ENCODE data around the gene DNAI4.
"Not testable (repeated sequence)": the region's sequence is repeated elsewhere in the genome, so short reads cannot be mapped to it uniquely, and the experiment has no call there.

The DNAI4 gene, protein sequence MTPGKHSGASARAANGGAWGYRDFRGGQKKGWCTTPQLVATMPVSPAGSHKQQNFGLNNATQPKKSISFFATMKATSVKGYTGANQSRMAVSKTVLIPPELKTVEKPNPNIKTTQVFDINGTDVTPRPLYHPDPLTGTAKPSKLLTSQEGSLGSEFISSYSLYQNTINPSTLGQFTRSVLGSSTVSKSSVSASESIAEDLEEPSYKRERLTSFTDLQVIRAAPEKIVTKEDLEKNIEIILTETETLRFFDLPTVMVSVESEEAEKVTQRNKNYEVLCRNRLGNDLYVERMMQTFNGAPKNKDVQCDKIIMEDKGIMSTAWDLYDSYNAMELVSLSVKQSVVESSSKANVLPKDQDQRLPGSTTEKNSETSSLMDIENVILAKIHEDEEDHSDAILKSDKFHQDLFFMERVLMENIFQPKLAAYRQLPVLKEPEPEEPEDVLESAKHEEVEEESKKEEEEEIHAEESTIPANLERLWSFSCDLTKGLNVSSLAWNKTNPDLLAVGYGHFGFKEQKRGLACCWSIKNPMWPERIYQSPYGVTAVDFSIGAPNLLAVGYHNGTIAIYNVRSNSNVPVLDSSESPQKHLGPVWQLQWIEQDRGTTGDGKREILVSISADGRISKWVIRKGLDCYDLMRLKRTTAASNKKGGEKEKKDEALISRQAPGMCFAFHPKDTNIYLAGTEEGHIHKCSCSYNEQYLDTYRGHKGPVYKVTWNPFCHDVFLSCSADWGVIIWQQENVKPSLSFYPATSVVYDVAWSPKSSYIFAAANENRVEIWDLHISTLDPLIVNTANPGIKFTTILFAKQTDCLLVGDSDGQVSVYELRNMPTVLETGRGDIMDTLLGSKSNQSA

DNA sequence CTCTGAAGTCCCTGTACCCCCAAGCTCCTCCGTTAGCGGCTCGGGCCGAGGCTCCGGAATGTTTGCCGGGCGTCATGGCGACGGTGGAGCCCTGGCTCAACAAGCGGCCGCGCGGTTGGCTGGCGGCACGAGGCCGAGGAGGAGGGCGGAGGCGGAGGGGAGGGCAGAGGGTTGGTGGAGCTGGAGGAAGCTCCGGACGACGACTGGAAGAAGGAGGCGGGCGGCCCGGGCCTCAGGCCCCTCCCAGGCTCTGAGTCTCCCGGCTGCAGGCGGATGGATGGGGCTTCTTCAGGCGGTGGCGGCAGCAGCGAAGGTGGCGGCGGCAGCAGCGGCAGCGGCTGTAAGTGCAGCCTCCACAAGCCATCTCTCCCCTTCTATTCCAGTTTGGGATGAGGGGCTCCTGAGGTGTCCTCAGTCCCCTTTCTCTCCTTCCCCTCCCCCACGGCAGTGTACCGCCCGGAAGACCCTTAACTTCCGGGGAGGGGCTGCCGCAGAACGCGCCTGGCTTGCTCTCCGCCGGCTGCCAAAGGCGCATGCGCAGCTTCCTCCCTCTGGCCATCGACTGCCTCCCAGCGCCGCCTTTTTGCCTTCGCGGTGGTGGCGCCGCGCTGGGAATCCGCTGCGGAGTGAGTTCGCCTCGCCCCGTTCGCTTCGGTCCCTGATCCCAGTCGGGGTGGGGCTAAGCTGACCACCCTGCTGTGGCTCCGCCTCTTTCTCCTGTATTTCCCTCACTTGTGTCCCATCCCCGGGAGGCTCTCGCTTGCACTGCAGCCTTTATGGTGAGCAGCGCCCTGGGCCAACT is at the start of gene DNAI4, which contains the start of gene MIER1:
DNAI4 (minus strand) TSS at position 101 of the 802 bp plus-strand sequence; CDS start at position 76, 25 bp downstream.
MIER1 (plus strand) TSS at position 235 of the 802 bp plus-strand sequence; CDS start at position 274, 39 bp downstream.
- DNase-seq = peak; percentile 93 to 99 (median 96)

DNA sequence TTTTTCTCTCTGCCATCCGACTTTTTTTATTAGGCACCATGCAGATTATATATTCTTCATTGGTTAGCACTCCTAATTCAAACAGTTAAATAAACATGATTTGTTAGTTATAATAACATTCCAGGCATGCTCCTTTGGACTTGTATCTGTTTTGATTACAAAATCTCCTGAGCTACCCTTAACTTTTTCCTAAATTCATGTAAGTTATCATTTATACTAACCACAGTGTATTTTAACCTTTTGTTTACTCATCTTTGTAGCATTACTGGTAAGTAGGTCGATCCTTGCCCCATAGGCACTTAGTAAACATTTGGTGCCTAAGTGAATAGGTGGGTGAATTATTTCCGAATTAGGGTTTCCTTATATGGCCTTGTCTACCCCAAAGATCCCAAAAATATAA is 43.9 kb upstream of the DNAI4 start:
- no peak for DNase-seq

DNA sequence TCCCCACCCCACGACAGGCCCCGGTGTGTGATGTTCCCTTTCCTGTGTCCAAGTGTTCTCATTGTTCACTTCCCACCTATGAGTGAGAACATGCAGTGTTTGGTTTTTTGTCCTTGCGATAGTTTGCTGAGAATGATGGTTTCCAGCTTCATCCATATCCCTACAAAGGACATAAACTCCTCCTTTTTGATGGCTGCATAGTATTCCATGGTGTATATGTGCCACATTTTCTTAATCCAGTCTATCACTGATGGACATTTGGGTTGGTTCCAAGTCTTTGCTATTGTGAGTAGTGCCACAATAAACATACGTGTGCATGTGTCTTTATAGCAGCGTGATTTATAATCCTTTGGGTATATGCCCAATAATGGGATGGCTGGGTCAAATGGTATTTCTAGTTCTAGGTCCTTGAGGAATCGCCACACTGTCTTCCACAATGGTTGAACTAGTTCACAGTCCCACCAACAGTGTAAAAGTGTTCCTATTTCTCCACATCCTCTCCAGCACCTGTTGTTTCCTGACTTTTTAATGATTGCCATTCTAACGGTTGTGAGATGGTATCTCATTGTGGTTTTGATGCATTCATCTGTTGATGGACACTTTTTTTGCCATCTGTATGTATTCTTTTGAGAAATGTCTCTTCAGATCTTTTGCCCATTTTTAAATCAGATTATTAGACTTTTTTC is 41.7 kb upstream of the DNAI4 start:
- not testable (repeated sequence) for DNase-seq

DNA sequence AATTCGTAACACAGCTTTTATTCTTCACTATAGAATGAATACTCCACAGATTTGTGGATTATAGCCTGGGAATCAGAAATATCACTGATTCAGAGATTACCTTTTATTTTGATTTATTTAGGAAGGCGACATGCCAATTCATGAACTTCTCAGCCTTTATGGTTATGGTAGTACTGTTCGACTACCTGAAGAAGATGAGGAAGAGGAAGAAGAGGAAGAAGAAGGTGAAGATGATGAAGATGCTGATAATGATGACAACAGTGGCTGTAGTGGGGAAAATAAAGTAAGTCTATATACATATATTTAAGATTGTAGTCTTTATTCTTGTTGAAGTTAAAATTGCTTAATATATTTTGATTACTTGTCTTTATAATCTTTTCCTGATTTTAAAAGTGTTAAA is 33.3 kb upstream of the DNAI4 start:
- DNase-seq = no peak

DNA sequence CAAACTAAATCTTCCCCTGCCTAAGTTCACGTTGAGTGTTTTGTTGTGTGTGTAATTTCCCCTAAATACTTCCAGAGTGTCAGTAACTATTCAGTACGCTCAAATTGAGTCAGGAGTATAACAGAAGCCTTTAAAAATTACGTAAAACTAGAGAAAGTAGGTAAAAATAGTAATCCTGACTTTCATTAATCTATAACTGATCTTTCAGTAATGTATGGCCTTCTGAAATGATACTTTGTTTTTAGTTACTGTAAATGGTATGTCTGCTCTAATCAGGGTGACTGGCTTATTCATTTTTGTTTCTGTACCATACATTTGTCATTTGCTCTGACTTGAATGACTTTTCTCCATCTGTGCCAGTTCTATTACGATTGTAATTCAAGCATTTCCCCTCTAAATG is 29.6 kb upstream of the DNAI4 start:
- no peak for DNase-seq

DNA sequence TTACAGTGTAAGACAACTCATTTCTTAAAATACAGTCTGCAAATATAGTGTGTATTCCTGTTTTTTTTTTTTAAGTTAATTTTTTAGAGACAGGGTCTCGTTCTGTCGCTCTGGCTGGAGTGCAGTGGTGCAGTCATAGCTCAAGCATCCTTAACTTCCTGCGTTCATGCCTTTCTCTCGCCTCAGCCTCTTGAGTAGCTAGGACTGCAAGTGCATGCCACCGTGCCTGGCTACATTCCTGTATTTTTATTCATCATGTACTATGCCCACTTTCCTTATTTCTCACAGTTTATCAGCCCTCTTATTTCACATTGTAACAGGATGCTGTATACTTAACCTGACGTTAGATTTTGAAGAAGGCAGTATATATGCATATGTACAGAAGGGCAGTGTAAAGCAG is 26.9 kb upstream of the DNAI4 start:
- no peak for DNase-seq

DNA sequence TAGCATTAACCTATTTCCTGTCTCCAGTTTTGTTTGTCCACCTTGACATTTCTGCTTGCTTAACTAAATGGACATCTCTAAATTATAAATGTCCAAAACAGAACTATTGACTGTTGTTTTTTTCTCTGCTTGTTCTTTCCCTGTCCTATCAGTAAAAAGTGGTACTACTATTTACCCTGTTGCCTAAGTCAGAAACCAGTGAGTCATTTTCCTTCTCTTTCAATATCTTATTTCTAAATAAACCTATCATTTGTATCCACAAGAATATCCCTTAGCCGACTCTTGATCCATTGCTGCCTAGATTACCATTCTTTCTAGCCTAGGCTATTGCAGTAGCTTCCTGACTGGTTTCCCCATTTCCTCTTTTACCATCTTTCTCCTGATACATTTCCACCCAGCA is 22.6 kb upstream of the DNAI4 start:
- no peak for DNase-seq

DNA sequence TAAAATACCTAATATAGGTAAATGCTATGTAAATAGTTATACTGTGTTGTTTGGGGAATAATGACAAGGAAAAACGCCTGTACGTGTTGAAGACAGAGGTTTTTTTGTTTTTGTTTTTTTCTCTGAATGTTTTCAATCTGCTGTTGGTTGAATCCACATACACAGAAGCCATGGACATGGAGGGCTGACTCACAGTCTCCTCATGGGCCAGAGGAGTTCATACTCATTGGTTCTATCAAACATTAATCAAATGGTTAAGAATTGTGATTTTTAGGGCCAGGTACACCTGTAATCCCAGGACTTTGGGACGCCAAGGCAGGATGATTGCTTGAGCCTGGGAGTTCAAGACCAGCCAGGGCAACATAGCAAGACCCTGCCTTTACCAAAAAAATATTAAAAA is 20.7 kb upstream of the DNAI4 start:
- no peak for DNase-seq

DNA sequence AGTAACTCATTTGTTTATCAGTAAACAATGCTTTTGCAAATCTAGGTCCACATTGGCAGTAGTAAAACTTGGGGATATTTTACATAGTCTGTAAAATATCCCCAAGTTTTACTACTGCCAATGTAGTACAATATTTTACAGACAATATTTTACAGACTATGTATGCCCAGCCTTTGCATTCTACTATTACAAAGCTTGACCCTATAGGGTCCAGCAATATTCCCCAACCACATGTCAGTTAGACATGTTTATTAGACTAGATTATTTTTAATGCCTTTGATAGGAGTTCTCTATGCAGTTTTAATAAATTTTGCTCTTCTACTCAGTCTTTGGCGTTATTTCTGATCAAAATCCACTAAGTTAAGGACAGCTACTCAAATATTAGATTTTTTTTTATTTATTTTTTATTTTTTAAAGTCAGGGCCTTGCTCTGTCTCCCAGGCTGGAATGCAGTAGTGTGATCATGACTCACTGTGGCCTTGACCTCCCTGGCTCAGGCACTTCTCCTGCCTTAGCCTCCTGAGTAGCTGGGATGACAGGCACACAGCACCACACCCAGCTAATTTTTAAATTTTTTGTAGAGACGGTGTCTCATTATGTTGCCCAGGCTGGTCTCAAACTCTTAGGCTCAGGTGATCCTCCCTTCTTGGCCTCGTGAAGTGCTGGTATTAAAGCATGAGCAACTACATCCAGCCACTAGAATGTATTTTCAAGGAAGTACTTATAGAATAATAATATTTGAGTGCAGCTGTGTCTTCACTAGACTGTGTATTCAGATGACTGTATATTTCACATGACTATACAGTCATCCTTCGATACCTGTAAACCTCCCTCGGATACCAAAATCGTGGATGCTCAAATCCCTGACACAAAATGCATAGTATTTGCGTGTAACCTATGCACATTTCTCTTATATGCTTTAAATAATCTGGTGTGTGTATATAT is 19.9 kb upstream of the DNAI4 start:
- DNase-seq = no peak

DNA sequence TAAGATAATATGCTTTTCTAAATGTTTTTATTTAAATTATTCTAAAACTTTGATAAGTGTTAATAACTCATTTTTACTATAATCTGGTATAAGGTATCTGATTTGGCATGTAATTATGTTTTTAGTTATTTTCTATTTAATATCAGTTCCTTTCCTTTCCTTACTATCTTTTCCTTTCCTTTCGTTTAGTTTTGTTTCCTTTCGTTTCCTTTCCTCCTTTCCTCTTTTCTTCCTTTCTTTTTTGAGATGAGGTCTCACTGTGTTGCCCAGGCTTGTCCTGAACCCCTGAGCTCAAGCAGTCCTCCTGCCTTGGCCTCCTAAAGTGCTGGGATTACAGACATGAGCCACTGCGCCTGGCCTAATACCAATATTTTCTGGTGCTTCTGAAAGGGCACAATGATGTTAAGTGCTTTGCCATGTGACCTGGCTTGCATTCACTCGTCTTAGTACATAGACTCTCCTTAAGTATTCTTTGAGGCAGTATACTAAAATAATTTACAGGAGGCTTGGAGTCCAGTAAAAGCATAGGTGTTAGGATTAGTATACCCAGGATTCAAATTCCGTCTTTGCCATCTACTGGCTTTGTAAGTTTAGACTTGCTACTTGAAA is 18.8 kb upstream of the DNAI4 start:
- no peak for DNase-seq

DNA sequence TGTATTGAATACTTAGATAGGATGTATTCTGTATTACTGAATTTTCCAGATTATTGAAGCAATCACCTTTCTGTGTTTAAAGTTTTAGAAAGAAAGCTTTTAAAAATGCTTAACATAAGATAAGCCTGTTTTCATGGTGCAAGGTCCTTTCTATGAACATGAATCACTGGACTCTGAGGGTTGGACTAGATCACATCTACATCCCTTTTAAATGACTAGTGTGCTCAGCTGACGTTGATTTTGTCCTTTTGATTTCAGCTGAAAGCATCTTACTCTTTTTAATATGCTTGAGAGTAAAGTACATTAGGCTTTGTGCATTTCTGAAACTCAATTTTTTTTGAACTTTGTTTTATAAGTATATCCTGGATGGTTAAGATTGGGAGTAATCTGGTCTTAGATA is 16.3 kb upstream of the DNAI4 start:
- DNase-seq = no peak

DNA sequence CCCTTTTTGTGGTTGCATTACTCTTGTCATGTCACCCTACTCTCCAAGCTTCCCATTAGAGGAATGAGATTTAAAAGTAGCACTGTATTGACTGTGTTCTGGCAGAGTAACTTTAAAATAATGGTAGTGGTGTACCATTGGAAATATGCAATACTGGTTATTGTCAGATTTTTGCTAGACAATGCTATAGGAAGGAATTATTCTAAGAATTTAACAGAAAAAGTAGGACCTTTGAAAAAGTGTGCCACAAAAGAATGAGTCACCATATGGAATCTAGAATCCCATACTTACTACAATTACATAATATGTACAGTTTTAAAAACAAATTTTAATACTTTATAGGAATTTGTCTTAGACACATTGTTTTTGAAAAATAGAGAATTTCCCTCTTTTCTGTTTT is 14.0 kb upstream of the DNAI4 start:
- DNase-seq = no peak

DNA sequence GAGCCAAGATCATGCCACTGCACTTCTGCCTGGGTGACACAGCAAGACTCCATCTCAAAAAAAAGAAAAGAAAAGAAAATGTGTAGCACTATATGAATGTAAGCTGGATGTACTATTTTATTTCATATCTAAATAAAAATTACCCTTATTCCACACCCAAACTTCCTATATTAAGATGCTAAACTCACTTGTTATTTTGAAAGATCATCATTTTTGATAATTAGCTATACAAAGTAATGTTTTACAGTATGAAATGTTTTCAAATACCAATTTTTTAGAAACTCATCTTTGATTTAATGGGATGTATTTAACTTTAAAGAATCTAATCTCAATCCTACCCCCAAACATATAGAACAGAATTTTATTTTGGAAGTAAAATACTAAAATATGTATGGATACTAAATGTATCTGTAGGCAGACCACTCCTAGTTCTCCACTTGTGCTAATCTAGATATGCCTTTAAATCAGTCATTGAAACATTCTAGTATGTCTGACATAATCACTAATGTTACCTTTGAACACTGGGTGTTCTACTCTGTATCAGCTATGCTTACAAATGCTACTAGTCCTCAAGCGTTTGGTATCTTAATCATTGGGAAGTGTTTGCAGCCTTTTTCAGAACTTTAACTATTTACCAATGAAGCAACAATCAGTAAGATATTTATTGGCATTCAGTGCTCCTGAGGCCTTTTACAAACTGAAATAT is 13.0 kb upstream of the DNAI4 start:
- DNase-seq = no peak

DNA sequence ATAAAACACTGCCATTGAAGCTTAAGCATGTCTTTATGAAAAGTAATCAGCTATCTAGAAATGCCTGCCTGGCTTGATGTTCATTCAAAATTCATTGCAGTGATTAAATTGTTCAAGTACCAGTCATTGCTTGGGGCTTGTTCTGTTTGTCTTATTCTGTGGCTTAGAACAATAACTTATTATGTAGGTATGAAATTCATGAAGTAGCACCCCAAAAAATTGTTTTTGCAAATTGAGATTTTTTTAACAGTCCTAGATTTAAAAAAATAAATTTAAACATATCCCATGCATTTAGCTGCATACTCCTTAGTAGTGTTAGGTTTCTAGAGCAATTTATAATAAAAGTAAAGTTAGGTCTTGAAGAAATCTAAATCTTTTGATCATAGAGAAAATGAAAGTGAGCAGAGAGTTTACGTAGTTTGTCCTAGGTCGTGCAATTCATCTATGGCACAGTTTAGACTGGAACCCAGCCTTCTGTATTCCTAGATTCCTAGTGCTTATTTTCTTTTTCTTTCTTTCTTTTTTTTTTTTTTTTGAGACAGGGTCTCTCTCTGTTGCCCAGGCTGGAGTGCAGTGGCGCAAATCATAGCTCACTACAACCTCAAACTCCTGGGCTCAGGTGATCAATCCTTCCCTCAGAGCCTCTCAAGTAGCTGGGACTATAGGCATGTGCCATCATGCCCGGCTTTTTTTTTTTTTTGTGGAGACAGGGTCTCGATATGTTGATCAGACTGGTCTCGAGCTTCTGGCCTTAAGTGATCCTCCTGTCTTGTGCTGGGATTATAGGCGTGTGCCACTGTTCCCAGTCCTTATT is 9.4 kb upstream of the DNAI4 start:
- DNase-seq = peak in 2 of 6 experiments; percentile 22 to 42

DNA sequence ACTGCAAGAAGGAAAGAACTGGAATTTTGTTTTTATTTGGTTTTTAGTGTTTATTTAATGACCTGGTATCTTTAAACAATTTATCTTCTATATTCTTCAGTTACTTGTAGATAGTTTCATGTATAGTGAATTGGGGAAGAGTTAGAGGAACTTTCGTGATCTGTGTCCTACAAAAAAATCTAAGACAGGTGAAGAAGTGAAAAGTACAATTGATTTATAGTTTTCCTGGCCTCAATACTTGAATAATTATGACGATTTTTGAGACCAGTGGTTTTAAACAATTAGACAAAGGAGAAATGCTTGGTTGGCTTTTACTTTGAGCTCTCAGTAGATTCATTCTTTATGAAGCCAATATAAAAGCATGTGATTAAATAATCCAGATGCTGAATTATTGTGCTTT is 7.6 kb upstream of the DNAI4 start:
- no peak for DNase-seq

DNA sequence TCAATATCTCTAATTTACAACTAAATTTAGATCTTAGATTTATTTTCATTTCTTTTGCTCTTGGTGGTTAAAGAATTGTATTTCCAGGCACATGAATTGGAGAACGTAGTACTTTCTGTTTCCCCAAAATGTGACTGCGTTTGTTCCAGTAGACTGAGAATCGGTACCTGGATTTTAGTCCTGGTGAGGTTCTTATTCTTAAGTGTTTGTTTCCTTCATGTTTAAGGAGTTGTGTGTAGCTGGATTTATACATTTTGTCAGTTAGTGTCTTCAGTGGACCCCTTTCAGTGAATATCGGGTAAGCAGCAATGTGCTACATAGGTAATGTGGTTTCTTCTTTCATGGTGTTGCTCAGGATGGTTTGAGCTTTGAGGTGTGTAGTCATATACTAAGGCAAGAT is 6.9 kb upstream of the DNAI4 start:
- DNase-seq = peak in 1 of 6 experiments; percentile 54

DNA sequence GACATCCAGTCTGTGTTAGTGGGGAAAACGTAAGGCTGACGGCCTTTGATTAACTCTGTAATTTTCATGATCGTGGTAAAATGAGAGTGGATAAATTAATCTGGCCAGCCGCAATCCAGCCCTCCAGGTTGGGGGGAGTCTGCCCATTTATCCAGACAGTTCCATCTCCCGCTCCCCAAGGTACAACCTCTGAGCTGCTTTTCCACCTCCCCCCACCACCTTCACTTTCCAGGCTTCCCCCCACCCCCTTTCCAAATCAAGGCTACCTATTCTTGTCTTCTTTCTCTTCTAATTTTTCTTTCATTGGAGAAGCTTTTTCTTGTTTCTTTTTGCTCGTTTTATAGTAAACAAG is 6.1 kb upstream of the DNAI4 start:
- DNase-seq = peak in 1 of 6 experiments; percentile 25

DNA sequence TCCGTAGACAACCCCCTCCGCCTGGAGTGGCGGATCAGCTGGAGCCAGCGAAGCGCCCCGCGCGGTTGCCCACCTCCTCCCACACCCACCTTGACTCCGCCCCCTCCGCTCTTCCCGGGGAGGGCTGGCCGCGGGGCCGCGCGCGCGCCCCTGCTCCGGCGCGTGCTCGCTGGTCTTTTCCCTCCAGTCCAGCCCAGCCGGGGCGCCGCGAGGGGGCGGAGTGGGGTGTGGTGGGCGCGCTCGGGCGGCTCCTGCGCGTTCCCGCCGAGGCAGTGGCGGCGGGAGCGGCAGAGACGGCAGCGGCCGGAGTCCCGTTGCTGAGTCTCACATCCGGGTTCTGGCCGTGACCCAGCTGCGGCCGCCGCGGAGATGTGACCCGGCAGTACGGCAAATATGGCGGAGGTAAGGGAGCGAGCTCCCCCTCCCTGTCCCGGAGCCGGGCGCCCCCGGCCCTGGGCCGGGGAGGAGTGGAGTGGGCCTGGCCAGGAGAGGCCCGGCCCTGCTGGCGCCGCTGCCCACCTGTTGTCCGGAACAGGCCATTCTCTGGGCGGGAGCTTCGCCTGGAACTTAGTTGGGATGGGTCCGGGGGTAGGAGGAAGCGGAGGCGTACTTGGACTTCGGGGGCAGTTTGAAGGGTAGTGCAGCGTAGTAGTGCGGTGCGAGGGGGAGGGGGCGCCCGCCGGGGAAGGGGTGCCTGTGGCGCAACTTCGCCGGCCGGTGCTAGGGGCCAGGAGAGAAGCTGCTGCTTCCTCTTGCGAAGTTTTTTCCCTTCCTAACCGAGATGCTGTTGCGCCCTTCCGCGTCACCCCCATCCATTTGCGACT is 5.6 kb upstream of the DNAI4 start:
- peak; percentile 87 to 94 (median 90) for DNase-seq

DNA sequence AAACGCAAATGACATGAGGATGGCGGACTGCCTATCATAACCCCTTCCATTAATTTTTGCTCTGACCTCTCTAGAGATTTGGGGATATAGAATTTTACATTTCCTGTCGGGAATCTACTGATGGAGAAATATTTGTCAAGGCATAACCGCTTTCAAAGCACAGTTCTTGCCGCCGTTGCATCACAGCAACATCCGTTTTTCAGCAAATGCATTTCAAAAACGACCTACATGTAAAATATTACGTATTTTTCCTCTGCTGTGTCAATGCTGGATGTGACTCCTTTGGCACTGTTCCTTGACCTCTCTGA is 5.0 kb upstream of the DNAI4 start:
- DNase-seq = no peak

All from stimulated activated naive CD4-positive, alpha-beta T cell (primary cell).